ENCODE measurements around the gene TMEM178B.

DNA sequence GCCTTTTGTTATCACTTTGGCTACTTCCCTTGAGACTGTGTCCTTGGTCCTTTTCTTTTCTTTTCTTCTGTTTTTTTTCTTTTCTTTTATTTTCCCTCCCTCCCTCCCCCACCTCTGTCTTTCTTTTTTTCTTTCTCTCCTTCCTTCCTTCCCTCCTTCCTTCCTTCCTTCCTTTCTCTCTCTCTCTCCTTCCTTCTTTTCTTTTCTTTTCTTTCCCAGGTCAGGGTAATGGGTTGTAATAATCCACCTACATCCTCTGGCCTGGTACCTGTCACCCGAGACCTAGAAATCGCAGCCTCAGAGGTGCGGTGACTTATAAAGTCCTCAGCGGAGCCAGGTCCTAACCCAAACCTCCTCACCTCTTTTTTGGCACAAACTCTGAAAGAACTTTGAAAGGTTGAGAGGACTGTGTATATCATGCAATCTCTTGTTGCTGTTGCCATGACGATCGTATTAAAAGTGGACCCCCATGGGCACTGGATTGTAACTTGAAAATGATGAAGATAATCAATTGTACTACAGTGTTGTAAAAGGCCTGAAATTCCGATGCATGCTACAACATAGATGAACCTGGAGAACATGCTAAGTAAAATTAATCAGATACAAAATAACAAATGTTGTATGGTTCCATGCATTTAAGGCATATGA is 336.6 kb downstream of the TMEM178B start:
- TF ChIP-seq, protein P1, sequence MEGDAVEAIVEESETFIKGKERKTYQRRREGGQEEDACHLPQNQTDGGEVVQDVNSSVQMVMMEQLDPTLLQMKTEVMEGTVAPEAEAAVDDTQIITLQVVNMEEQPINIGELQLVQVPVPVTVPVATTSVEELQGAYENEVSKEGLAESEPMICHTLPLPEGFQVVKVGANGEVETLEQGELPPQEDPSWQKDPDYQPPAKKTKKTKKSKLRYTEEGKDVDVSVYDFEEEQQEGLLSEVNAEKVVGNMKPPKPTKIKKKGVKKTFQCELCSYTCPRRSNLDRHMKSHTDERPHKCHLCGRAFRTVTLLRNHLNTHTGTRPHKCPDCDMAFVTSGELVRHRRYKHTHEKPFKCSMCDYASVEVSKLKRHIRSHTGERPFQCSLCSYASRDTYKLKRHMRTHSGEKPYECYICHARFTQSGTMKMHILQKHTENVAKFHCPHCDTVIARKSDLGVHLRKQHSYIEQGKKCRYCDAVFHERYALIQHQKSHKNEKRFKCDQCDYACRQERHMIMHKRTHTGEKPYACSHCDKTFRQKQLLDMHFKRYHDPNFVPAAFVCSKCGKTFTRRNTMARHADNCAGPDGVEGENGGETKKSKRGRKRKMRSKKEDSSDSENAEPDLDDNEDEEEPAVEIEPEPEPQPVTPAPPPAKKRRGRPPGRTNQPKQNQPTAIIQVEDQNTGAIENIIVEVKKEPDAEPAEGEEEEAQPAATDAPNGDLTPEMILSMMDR (IDR thresholded peaks at IDR 0.05), result no peak
- TF ChIP-seq POLR2A (IDR thresholded peaks at IDR 0.05), result no peak

Measured in lower leg skin (tissue), 3 donors.